Measurements from ENCODE around the gene IL1RL2. TPM values are rescaled to one million over a fixed set of nuclear protein-coding genes. Genes with fewer than 3 reads are reported as not detected.

IL1RL2 gene
- total RNA-seq, 1 donor from 2014 or later = not detected

DNA sequence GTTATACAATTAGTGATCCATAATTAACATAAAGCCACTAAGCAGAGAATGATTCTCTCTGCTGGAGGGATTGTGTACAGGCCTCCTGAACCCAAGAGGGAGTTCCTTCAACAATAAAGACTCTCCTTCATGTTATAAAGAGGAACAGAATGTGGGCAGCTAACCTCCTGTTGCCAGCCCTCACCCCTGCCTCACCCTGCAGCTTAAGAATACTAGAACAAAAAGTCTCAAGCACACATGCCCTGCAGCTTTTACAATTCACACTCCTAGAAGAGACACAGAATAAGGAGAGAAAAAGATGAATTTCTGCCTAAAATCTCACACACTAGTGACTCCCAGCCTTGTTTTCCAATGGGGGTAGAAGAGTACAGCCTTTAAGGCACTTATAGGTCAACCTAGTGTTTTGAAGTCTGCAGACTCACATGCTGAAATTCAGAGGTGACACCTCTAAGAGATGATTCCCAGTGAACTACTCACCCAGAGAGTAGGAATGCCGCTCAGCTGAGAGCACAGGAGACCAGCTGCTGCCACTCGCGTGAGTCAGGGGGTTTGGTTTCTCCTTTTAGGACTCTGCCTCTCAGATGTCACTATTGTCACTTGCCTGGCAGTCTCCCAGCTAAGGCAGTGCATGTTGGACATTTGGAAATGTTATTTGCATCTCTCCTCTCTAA, 92.0 kb downstream of the IL1RL2 start:
- H3K4me1 Mint-ChIP-seq (ENCODE audit: low read depth) = no peaks in the 10 kb centered on the region
- DNase-seq (ENCODE audit: low spot score, unreplicated experiment) = no peak
- peaks cover 3% of the 10 kb centered on the region for H3K9me3 Mint-ChIP-seq (ENCODE audit: low read depth)
- no peak overlapping the region for H3K4me3 Mint-ChIP-seq (ENCODE audit: low read depth)
- TF ChIP-seq, protein P1, sequence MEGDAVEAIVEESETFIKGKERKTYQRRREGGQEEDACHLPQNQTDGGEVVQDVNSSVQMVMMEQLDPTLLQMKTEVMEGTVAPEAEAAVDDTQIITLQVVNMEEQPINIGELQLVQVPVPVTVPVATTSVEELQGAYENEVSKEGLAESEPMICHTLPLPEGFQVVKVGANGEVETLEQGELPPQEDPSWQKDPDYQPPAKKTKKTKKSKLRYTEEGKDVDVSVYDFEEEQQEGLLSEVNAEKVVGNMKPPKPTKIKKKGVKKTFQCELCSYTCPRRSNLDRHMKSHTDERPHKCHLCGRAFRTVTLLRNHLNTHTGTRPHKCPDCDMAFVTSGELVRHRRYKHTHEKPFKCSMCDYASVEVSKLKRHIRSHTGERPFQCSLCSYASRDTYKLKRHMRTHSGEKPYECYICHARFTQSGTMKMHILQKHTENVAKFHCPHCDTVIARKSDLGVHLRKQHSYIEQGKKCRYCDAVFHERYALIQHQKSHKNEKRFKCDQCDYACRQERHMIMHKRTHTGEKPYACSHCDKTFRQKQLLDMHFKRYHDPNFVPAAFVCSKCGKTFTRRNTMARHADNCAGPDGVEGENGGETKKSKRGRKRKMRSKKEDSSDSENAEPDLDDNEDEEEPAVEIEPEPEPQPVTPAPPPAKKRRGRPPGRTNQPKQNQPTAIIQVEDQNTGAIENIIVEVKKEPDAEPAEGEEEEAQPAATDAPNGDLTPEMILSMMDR (IDR thresholded peaks at IDR 0.05; ENCODE audit: unreplicated experiment) = no peak
- peaks cover 4% of the 10 kb centered on the region for H3K27me3 Mint-ChIP-seq
- no peak overlapping the region for H3K27ac Mint-ChIP-seq
- H3K36me3 Mint-ChIP-seq (ENCODE audit: insufficient read depth) = no peaks in the 10 kb centered on the region

DNA sequence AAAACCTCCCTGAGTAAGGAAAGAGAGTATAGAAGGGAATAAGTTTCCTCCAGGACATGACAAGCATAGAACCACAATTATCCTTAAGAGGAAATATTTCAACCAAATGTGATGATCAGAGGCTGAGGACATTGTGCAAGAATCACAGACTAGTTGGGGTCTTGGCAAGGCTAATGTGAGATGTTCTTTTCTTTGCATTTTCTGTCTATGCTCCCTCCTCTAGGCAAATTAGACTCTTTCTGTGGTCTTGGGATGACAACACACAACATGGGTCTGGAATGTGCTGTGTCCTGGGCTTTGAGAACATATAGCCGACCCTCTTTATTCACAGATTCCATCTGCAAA, 92.5 kb downstream of the IL1RL2 start:
- H3K36me3 Mint-ChIP-seq (ENCODE audit: insufficient read depth) = no peaks in the 10 kb centered on the region
- peaks cover 4% of the 10 kb centered on the region for H3K27me3 Mint-ChIP-seq
- H3K4me1 Mint-ChIP-seq (ENCODE audit: low read depth) = no peaks in the 10 kb centered on the region
- no peak for DNase-seq (ENCODE audit: low spot score, unreplicated experiment)
- TF ChIP-seq, protein P1 (IDR thresholded peaks at IDR 0.05; ENCODE audit: unreplicated experiment) = no peak
- no peak overlapping the region for H3K27ac Mint-ChIP-seq
- peaks cover 3% of the 10 kb centered on the region for H3K9me3 Mint-ChIP-seq (ENCODE audit: low read depth)
- no peak overlapping the region for H3K4me3 Mint-ChIP-seq (ENCODE audit: low read depth)

DNA sequence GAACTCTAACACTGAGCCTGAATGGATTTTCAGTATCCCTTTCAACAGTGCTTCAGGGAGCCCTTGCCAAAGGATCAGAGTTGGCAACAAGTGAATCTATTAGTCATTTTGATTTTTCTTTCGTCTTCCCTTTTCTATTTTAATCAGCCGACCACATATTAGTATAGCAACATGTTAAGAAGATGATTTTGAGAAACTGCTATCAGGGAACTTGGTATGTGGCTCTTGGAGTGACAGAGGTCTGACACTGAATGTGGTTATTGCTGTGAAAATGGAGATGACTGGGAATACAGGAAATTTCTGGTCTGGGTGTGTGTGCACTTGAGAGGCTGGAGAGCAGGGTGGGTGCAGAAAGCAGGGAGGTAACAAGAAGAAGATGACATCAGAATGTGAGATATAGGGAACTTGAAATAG, 95.9 kb downstream of the IL1RL2 start:
- H3K4me1 Mint-ChIP-seq (ENCODE audit: low read depth) = no peaks in the 10 kb centered on the region
- DNase-seq (ENCODE audit: low spot score, unreplicated experiment) = no peak
- no peak overlapping the region for H3K4me3 Mint-ChIP-seq (ENCODE audit: low read depth)
- H3K36me3 Mint-ChIP-seq (ENCODE audit: insufficient read depth) = no peaks in the 10 kb centered on the region
- TF ChIP-seq, protein P1 (IDR thresholded peaks at IDR 0.05; ENCODE audit: unreplicated experiment) = no peak
- H3K27me3 Mint-ChIP-seq = peaks cover 4% of the 10 kb centered on the region
- H3K9me3 Mint-ChIP-seq (ENCODE audit: low read depth) = no peaks in the 10 kb centered on the region
- H3K27ac Mint-ChIP-seq = no peak overlapping the region

DNA sequence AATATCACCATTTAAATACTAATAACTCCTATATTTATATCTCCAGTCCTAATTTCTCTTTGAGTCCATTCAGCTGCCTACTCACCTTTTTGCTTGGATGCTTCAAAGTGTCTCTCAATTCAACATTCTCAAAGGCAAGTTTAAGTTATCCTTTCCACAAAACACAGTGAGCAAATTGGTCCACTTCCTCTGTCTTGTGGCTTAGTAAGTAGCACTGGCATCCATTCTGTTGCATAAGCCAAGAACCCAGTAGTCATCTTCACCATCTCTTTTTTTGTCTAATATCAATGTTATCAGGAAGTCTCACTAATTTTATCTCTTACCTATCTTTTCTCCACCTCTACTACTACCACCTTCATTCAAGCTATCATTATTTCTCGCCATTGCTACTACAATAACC, 97.2 kb downstream of the IL1RL2 start:
- H3K36me3 Mint-ChIP-seq (ENCODE audit: insufficient read depth) = no peaks in the 10 kb centered on the region
- no peaks in the 10 kb centered on the region for H3K27me3 Mint-ChIP-seq
- H3K4me1 Mint-ChIP-seq (ENCODE audit: low read depth) = no peaks in the 10 kb centered on the region
- H3K27ac Mint-ChIP-seq = no peak overlapping the region
- DNase-seq (ENCODE audit: low spot score, unreplicated experiment) = no peak
- no peaks in the 10 kb centered on the region for H3K9me3 Mint-ChIP-seq (ENCODE audit: low read depth)
- H3K4me3 Mint-ChIP-seq (ENCODE audit: low read depth) = no peak overlapping the region
- TF ChIP-seq, protein P1 (IDR thresholded peaks at IDR 0.05; ENCODE audit: unreplicated experiment) = no peak

DNA sequence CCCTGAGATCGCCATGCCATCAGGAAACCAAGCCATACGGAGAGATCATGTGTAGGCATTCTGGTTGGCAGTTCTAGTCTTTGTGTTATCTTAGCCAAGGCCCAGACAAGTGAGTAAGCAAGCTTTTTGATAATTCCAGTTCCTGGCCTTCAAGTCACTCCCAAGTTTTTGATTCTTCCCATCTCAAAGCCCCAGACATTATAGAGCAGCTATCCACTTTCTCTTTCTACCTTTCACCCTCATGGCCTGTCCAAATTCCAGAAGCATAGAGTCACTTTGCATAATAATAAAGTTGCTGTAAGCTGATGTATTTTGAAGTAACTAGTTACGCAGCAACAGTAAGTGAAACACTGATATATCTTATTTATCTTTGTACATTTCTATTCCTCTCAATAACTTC, 97.8 kb downstream of the IL1RL2 start:
- Mint-ChIP-seq H3K4me1 (ENCODE audit: low read depth) (no peaks in the 10 kb centered on the region), H3K36me3 (ENCODE audit: insufficient read depth) (no peaks in the 10 kb centered on the region), H3K4me3 (ENCODE audit: low read depth) (no peak overlapping the region), H3K27ac (no peak overlapping the region), H3K27me3 (no peaks in the 10 kb centered on the region), H3K9me3 (ENCODE audit: low read depth) (no peaks in the 10 kb centered on the region)
- no peak for DNase-seq (ENCODE audit: low spot score, unreplicated experiment)
- TF ChIP-seq, protein P1 (IDR thresholded peaks at IDR 0.05; ENCODE audit: unreplicated experiment) = no peak

Measured in progenitor cell of endocrine pancreas (in vitro differentiated cells).